Liver (tissue), 9 donors: Measurements from ENCODE around the gene HOMEZ. TPM values are rescaled to one million over a fixed set of nuclear protein-coding genes. Genes with fewer than 3 reads are reported as not detected.
"Not testable (repeated sequence)": the region's sequence is repeated elsewhere in the genome, so short reads cannot be mapped to it uniquely, and the experiment has no call there.

ENCODE experiments used
- DNase-seq: peaks from one replicate; pipeline ENCODE4 v3.0.0-alpha.2; 2017; ENCODE audit warnings: low spot score
- H3K27ac ChIP-seq, 2 donors: one replicate each; pipeline ENCODE4 v1.7.0; 2013; ENCODE audit warnings: inconsistent platforms in 2 of 2, low read length in 2 of 2, control low read depth in 1 of 2, low read depth in 1 of 2, mild to moderate bottlenecking in 1 of 2
- H3K27me3 ChIP-seq, 4 donors: one replicate each; pipeline versions ENCODE4 v1.6.1 to v1.7.0; 2013; ENCODE audit warnings: low read length in 3 of 4, inconsistent platforms in 1 of 4, mild to moderate bottlenecking in 1 of 4, moderate library complexity in 1 of 4; ENCODE audit not compliant: control insufficient read depth in 4 of 4, insufficient read depth in 4 of 4
- H3K36me3 ChIP-seq, 4 donors: one replicate each; pipeline versions ENCODE4 v1.6.1 to v1.7.0; 2013; ENCODE audit warnings: low read length in 3 of 4, mild to moderate bottlenecking in 3 of 4, low read depth in 1 of 4, moderate library complexity in 1 of 4; ENCODE audit not compliant: control insufficient read depth in 4 of 4, insufficient read depth in 3 of 4
- H3K4me1 ChIP-seq, 4 donors: one replicate each; pipeline versions ENCODE4 v1.6.1 to v1.7.0; 2013; ENCODE audit warnings: low read length in 3 of 4, mild to moderate bottlenecking in 3 of 4, moderate library complexity in 1 of 4; ENCODE audit not compliant: control insufficient read depth in 4 of 4, insufficient read depth in 4 of 4
- H3K4me3 ChIP-seq, 3 donors: one replicate each; pipeline versions ENCODE4 v1.6.1 to v1.7.0; 2013; ENCODE audit warnings: low read length in 3 of 3, control low read depth in 1 of 3, low read depth in 1 of 3, mild to moderate bottlenecking in 1 of 3
- H3K9ac ChIP-seq, 2 donors: one replicate each; pipeline ENCODE4 v1.7.0; 2013; ENCODE audit warnings: low read length in 2 of 2, mild to moderate bottlenecking in 2 of 2, moderate library complexity in 2 of 2, control low read depth in 1 of 2, low read depth in 1 of 2
- H3K9me3 ChIP-seq, 4 donors: one replicate each; pipeline versions ENCODE4 v1.6.1 to v1.7.0; 2013; ENCODE audit warnings: low read length in 3 of 4; ENCODE audit not compliant: control insufficient read depth in 4 of 4
- FOXA2 ChIP-seq: IDR thresholded peaks from 2 replicates; pipeline ENCODE4 v1.6.1; 2016; ENCODE audit warnings: antibody characterized with exemption
- GABPA ChIP-seq, 2 donors: IDR thresholded peaks in 1 of 2; conservative IDR thresholded peaks in 1 of 2; 2 replicates each; pipeline ENCODE4 v1.6.1; 2016; ENCODE audit warnings: antibody characterized with exemption in 2 of 2, mild to moderate bottlenecking in 1 of 2, moderate library complexity in 1 of 2
- HNF4A ChIP-seq, 2 donors: conservative IDR thresholded peaks; 2 replicates each; pipeline ENCODE4 v1.6.1; 2016; ENCODE audit warnings: antibody characterized with exemption in 2 of 2, mild to moderate bottlenecking in 2 of 2
- NR2F2 ChIP-seq: IDR thresholded peaks from 2 replicates; pipeline ENCODE4 v1.6.1; 2016; ENCODE audit warnings: antibody characterized with exemption
- RAD21 ChIP-seq, 2 donors: IDR thresholded peaks; 2 replicates each; pipeline ENCODE4 v1.6.1; 2016; ENCODE audit warnings: antibody characterized with exemption in 2 of 2, mild to moderate bottlenecking in 2 of 2
- REST ChIP-seq: IDR thresholded peaks from 2 replicates; pipeline ENCODE4 v1.6.1; 2016; ENCODE audit warnings: antibody characterized with exemption, mild to moderate bottlenecking
- RXRA ChIP-seq, 2 donors: IDR thresholded peaks; 2 replicates each; pipeline ENCODE4 v1.6.1; 2017 to 2018; ENCODE audit warnings: antibody characterized with exemption in 2 of 2, mild to moderate bottlenecking in 1 of 2
- ZBTB33 ChIP-seq: IDR thresholded peaks from 2 replicates; pipeline ENCODE4 v1.6.1; 2016; ENCODE audit warnings: antibody characterized with exemption
- WGBS: extraction: QIAGEN DNeasy Blood & Tissue Kit; methylation state at CpG from one replicate; pipeline ENCODE4 v1.1.7; 2013; 5-methylcytosine and 5-hydroxymethylcytosine counted together
- polyA plus RNA-seq, 2 donors: library from polyadenylated mRNA; stranded (reverse) in 1 of 2; unstranded in 1 of 2; fragments of 200-250 nt in 1 of 2; fragments of >200 nt in 1 of 2; fragmentation: Nextera tagmentation in 1 of 2; extraction: Ambion mirVana in 1 of 2; gene quantifications; one replicate each; pipeline versions ENCODE4 v1.2.1 to v1.2.3, GENCODE V29; 2013 to 2015
- total RNA-seq, 2 donors: library from RNA; depleted of rRNA; stranded (reverse); fragments of >200 nt; gene quantifications; one replicate each; pipeline ENCODE4 v1.2.3, GENCODE V29; 2014
- TF ChIP-seq, protein P1 (sequence below): IDR thresholded peaks from 2 replicates; pipeline ENCODE4 v1.6.1; 2016; ENCODE audit warnings: antibody characterized with exemption
- donor health status: healthy.
- donor health status: healthy.
- donor health status: healthy.
- donor health status: healthy.
- donor health status: healthy.

HOMEZ gene
- total and polyA plus RNA-seq, 4 donors, result 2.8 to 3.5 (median 3.3) TPM

GRCh38 chr14:23232241-23232808, 53.6 kb downstream of the HOMEZ start:
- not testable (repeated sequence) for H3K9ac ChIP-seq, H3K4me3 ChIP-seq, H3K9me3 ChIP-seq, H3K36me3 ChIP-seq, H3K4me1 ChIP-seq, DNase-seq, H3K27me3 ChIP-seq, H3K27ac ChIP-seq
- WGBS, result 94% methylated on average over 38 of the region's 38 CpGs

GRCh38 chr14:23228812-23229211, 57.1 kb downstream of the HOMEZ start:
- DNase-seq, result no peak
- Histone ChIP-seq H3K27ac (no peak overlapping the region), H3K27me3 (no peaks in the 10 kb centered on the region), H3K4me1 (no peaks in the 10 kb centered on the region), H3K36me3 (no peaks in the 10 kb centered on the region), H3K9me3 (no peaks in the 10 kb centered on the region), H3K9ac (no peak overlapping the region), H3K4me3 (no peak overlapping the region)
- TF ChIP-seq REST (no peak), ZBTB33 (no peak), NR2F2 (no peak), RXRA (IDR thresholded peaks at IDR 0.05) (no peak), HNF4A (conservative IDR thresholded peaks at IDR 0.05) (no peak)
- WGBS, result 77% methylated on average over 1 of the region's 1 CpG

GRCh38 chr14:23227566-23227965, 58.4 kb downstream of the HOMEZ start:
- no peaks in the 10 kb centered on the region for H3K4me1 ChIP-seq
- no peaks in the 10 kb centered on the region for H3K27me3 ChIP-seq
- H3K9me3 ChIP-seq, result no peaks in the 10 kb centered on the region
- no peak overlapping the region for H3K4me3 ChIP-seq
- no peak for TF ChIP-seq RXRA (IDR thresholded peaks at IDR 0.05)
- TF ChIP-seq RAD21 (IDR thresholded peaks at IDR 0.05), result no peak
- TF ChIP-seq GABPA (IDR thresholded peaks at IDR 0.05 in 1 of 2, conservative IDR thresholded peaks at IDR 0.05 in 1 of 2), result no peak
- TF ChIP-seq, protein P1, sequence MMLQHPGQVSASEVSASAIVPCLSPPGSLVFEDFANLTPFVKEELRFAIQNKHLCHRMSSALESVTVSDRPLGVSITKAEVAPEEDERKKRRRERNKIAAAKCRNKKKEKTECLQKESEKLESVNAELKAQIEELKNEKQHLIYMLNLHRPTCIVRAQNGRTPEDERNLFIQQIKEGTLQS, result no peak
- no peak for TF ChIP-seq FOXA2
- no peak for DNase-seq
- no peak overlapping the region for H3K27ac ChIP-seq
- no peak overlapping the region for H3K9ac ChIP-seq
- WGBS, result 59% methylated on average over 4 of the region's 4 CpGs
- H3K36me3 ChIP-seq, result no peaks in the 10 kb centered on the region

GRCh38 chr14:23224958-23225357, 61.0 kb downstream of the HOMEZ start:
- H3K27me3 ChIP-seq, DNase-seq, H3K36me3 ChIP-seq, H3K4me3 ChIP-seq, H3K9ac ChIP-seq, H3K27ac ChIP-seq, H3K9me3 ChIP-seq, H3K4me1 ChIP-seq: not testable (repeated sequence)
- WGBS, result 83% methylated on average over 1 of the region's 1 CpG
